Stimulated activated CD8-positive, alpha-beta memory T cell treated with anti-CD3 and anti-CD28 coated beads, Interleukin-12 subunit alpha, Interleukin-12 subunit beta, amount 100 ng/mL, for 24 hours (primary cell): ENCODE results near the gene CREBBP.

Experiments used
- DNase-seq: peaks from one replicate; pipeline ENCODE4 v3.0.0-alpha.2; 2020; ENCODE audit errors: extremely low read depth

The CREBBP gene

GRCh38 chr16:3797904-3798811 lies 82.4 kb downstream of the CREBBP start:
- DNase-seq = no peak

GRCh38 chr16:3797473-3797872 lies 83.0 kb downstream of the CREBBP start:
- no peak for DNase-seq

GRCh38 chr16:3793161-3793576 lies 87.3 kb downstream of the CREBBP start:
- no peak for DNase-seq

GRCh38 chr16:3792472-3793012 lies 88.0 kb downstream of the CREBBP start:
- no peak for DNase-seq

- no peak for DNase-seq
Observed at GRCh38 chr16:3791701-3792100, 88.8 kb downstream of the CREBBP start.

GRCh38 chr16:3789375-3790099 lies 91.0 kb downstream of the CREBBP start:
- DNase-seq = no peak

GRCh38 chr16:3788711-3789374 lies 91.7 kb downstream of the CREBBP start:
- no peak for DNase-seq

- no peak for DNase-seq
Observed at GRCh38 chr16:3787924-3788661, 92.4 kb downstream of the CREBBP start.

- DNase-seq = no peak
Observed at GRCh38 chr16:3785413-3785812, 95.1 kb downstream of the CREBBP start.

GRCh38 chr16:3783516-3783915 lies 97.0 kb downstream of the CREBBP start:
- no peak for DNase-seq

GRCh38 chr16:3782566-3782965 lies 97.9 kb downstream of the CREBBP start:
- no peak for DNase-seq

GRCh38 chr16:3781421-3781820 lies 99.1 kb downstream of the CREBBP start:
- DNase-seq = no peak

- DNase-seq = no peak
Observed at GRCh38 chr16:3780570-3780969, 99.9 kb downstream of the CREBBP start.

- DNase-seq = no peak
Observed at GRCh38 chr16:3776316-3776715, 104.2 kb downstream of the CREBBP start.

- DNase-seq = no peak
Observed at GRCh38 chr16:3774819-3775218, 105.7 kb downstream of the CREBBP start.

- DNase-seq = no peak
Observed at GRCh38 chr16:3774156-3774767, 106.3 kb downstream of the CREBBP start.

GRCh38 chr16:3773663-3774062 lies 106.8 kb downstream of the CREBBP start:
- DNase-seq = no peak

- DNase-seq = no peak
Observed at GRCh38 chr16:3771513-3771912, 109.0 kb downstream of the CREBBP start.

GRCh38 chr16:3770530-3770929 lies 110.0 kb downstream of the CREBBP start:
- DNase-seq = no peak

GRCh38 chr16:3769942-3770341 lies 110.6 kb downstream of the CREBBP start:
- DNase-seq = no peak

- DNase-seq = no peak
Observed at GRCh38 chr16:3769013-3769412, 111.5 kb downstream of the CREBBP start.
